Activated CD8-positive, alpha-beta T cell treated with anti-CD3 and anti-CD28 coated beads for 36 hours (primary cell): ENCODE data around the gene MICAL2. TPM values are rescaled to one million over a fixed set of nuclear protein-coding genes. Genes with fewer than 3 reads are reported as not detected.

ENCODE experiments used
- ATAC-seq: fragments of 200-7000 bp; cut with Tn5 transposase; one replicate; pipeline ENCODE4 v1.10.0; 2021; ENCODE audit warnings: mild to moderate bottlenecking, moderate library complexity
- CTCF ChIA-PET: fragments of 350-600 bp; sonication (Branson Sonifier 250); formaldehyde crosslinking; loops from one replicate; lab custom pipeline; 2021; ENCODE audit warnings: antibody characterized with exemption; lab: Charles Lee
- POLR2A ChIA-PET: fragments of 350-600 bp; sonication (Branson Sonifier 250); formaldehyde crosslinking; loops from one replicate; lab custom pipeline; 2021; ENCODE audit warnings: antibody characterized with exemption; lab: Charles Lee
- DNase-seq: peaks from one replicate; pipeline ENCODE4 v3.0.0-alpha.2; 2020
- H3K27ac Mint-ChIP-seq: one replicate; pipeline ENCODE4 v1.8.0; 2021; ENCODE audit warnings: mild to moderate bottlenecking, mixed read lengths
- H3K27me3 Mint-ChIP-seq: one replicate; pipeline ENCODE4 v1.8.0; 2021; ENCODE audit warnings: mixed read lengths
- H3K36me3 Mint-ChIP-seq: one replicate; pipeline ENCODE4 v1.8.0; 2021; ENCODE audit warnings: low read depth, mixed read lengths
- H3K4me1 Mint-ChIP-seq: one replicate; pipeline ENCODE4 v1.8.0; 2021; ENCODE audit warnings: low read depth, mixed read lengths
- H3K4me3 Mint-ChIP-seq: one replicate; pipeline ENCODE4 v1.8.0; 2021; ENCODE audit warnings: mild to moderate bottlenecking, moderate library complexity, mixed read lengths
- H3K9me3 Mint-ChIP-seq: one replicate; pipeline ENCODE4 v1.8.0; 2021; ENCODE audit warnings: mixed read lengths
- intact Hi-C: fragments of 100-400 bp; cut with micrococcal nuclease; formaldehyde crosslinking; loops from one replicate; pipeline ENCODE4 v1.10.0; 2022
- total RNA-seq, 2 experiments: library from RNA; stranded (reverse); gene quantifications; one replicate each; pipeline ENCODE4 v1.2.3, GENCODE V29; 2021
- TF ChIP-seq, protein P1 (sequence below): fragments of 200-600 bp; IDR thresholded peaks from one replicate; pipeline ENCODE4 v1.8.0; 2022; ENCODE audit warnings: antibody characterized with exemption, mild to moderate bottlenecking

MICAL2 gene
- total RNA-seq, 2 experiments from 2014 or later: 99.8 to 105 TPM

DNA sequence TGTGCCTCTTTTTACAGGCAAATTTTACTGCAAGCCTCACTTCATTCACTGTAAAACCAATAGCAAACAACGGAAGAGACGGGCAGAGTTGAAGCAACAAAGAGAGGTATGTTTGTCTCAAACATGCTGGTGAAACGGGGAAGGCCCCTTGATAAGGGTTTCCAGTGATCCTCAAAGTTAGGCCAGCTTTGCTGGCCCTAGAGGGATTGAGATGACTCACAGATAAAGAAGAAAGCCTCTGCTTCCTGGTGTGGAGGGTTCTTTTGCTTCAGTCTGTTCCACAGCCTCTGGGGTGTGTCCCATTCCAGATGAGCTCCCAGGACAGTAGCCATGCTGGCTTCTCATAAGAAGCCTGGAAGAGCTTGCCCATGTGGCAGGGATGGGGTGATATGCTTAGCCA is 148.1 kb downstream of the MICAL2 start:
- Mint-ChIP-seq H3K36me3 (peaks cover 16% of the 10 kb centered on the region), H3K9me3 (no peaks in the 10 kb centered on the region), H3K27me3 (no peaks in the 10 kb centered on the region), H3K27ac (no peak overlapping the region), H3K4me1 (no peaks in the 10 kb centered on the region), H3K4me3 (no peak overlapping the region)
- ATAC-seq: no peak
- ChIA-PET CTCF (interaction anchor here (1.1 to 1.6 kb wide), 2 partner anchors 23 to 30 kb away, joined by 3 to 5 read pairs; no protein-coding TSS in a partner anchor), POLR2A (interaction anchor here (1.5 kb wide), 1 partner anchor 10 kb away, joined by 5 read pairs; no protein-coding TSS in a partner anchor)
- DNase-seq: no peak
- TF ChIP-seq, protein P1, sequence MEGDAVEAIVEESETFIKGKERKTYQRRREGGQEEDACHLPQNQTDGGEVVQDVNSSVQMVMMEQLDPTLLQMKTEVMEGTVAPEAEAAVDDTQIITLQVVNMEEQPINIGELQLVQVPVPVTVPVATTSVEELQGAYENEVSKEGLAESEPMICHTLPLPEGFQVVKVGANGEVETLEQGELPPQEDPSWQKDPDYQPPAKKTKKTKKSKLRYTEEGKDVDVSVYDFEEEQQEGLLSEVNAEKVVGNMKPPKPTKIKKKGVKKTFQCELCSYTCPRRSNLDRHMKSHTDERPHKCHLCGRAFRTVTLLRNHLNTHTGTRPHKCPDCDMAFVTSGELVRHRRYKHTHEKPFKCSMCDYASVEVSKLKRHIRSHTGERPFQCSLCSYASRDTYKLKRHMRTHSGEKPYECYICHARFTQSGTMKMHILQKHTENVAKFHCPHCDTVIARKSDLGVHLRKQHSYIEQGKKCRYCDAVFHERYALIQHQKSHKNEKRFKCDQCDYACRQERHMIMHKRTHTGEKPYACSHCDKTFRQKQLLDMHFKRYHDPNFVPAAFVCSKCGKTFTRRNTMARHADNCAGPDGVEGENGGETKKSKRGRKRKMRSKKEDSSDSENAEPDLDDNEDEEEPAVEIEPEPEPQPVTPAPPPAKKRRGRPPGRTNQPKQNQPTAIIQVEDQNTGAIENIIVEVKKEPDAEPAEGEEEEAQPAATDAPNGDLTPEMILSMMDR: no peak
- intact Hi-C loops: no loop called here

DNA sequence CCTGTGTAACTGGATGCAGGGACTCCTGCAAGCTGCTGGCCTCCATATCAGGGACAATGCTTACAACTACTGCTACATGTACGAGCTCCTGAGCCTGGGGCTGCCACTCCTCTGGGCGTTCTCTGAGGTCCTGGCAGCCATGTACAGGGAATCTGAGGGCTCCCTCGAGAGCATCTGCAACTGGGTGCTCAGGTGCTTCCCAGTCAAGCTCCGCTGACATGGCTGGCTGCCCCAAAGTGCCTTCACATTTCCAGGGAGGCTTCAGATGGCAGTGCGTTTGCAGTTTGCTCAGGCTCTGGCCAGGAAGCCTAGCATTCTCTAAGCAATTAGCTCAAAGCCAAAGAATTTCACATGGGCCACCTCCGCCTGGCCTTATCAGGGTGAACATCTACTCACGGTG is 149.6 kb downstream of the MICAL2 start:
- intact Hi-C loops: no loop called here
- TF ChIP-seq, protein P1: no peak
- ATAC-seq (no peak), DNase-seq (no peak)
- Mint-ChIP-seq H3K4me3 (no peak overlapping the region), H3K27ac (no peak overlapping the region), H3K9me3 (no peaks in the 10 kb centered on the region), H3K27me3 (no peaks in the 10 kb centered on the region), H3K36me3 (peaks cover 16% of the 10 kb centered on the region), H3K4me1 (no peaks in the 10 kb centered on the region)
- POLR2A ChIA-PET: interaction anchor here (1.0 kb wide), 1 partner anchor 22 kb away, joined by 3 read pairs; no protein-coding TSS in a partner anchor
- CTCF ChIA-PET: interaction anchor here (0.7 to 1.1 kb wide), 2 partner anchors 22 to 212 kb away, joined by 3 to 5 read pairs; no protein-coding TSS in a partner anchor

DNA sequence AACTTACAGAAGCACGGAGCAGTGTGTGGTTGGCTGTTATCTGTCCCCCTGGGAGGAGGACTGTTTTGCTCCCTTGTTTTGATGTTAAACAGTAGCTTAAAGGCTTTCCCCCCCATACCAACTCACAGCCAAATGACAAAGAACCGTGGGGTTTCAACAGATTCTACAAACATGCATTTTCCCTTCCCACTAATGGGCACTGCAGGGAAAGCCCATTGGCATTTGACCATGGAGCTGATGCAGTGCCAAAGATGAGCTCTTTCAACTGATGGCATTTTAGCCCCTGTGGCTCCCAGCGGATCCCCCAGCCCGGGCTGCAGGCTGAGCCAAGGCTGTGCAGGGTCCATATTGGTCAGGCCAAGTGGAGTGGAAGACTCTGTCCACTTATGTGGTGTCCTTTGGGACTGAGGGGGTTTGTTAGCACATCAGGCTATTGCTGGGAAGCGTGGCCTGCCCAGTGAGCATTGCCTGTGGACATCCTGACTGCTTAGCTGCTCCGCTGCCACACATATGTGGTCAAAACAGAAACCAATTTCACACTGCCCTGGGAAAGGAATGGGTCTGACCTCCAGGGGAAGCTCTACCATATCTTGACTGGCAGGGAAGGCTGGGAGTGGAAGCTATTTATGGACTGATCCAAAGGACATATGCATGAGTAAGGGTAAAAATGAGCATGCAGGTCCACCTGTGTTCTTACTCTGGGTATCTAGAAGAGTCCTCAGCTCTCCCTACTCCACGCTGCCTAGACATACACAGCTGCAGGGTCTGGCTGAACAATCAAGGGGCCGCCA is 150.5 kb downstream of the MICAL2 start:
- ChIA-PET CTCF (interaction anchor here (1.0 to 1.5 kb wide), 3 partner anchors 36 to 213 kb away, joined by 3 read pairs; no protein-coding TSS in a partner anchor), POLR2A (interaction anchor here (1.0 kb wide), 1 partner anchor 21 kb away, joined by 3 read pairs; no protein-coding TSS in a partner anchor)
- DNase-seq (no peak), ATAC-seq (no peak)
- Mint-ChIP-seq H3K9me3 (no peaks in the 10 kb centered on the region), H3K36me3 (peaks cover 14% of the 10 kb centered on the region), H3K4me1 (no peaks in the 10 kb centered on the region), H3K27me3 (no peaks in the 10 kb centered on the region), H3K27ac (no peak overlapping the region), H3K4me3 (no peak overlapping the region)
- intact Hi-C loops: no loop called here
- TF ChIP-seq, protein P1: no peak

DNA sequence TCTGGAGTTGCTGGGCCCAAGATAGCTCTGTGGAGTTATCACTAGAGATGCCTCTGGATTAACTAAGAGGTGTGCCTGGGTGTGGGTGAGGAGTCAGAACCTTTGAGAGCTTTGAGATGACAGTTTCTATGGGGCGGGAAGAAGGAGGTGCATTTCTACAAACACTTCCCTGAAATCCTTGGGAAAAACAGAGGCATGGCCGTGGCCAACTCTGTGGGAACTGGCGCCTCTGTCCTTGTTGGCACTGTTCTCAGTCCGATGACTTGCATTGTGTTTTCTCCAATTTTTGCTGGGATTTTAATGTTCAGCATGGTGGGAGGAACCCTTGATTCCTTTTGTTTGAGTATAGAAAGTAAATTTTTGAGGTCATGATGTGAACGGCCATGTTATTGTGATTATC is 151.2 kb downstream of the MICAL2 start:
- Mint-ChIP-seq H3K36me3 (peaks cover 14% of the 10 kb centered on the region), H3K4me3 (no peak overlapping the region), H3K4me1 (no peaks in the 10 kb centered on the region), H3K9me3 (no peaks in the 10 kb centered on the region), H3K27me3 (no peaks in the 10 kb centered on the region), H3K27ac (no peak overlapping the region)
- intact Hi-C loops: no loop called here
- ATAC-seq (no peak), DNase-seq (no peak)
- POLR2A ChIA-PET: no interaction called here
- CTCF ChIA-PET: interaction anchor here (1.0 to 2.8 kb wide), 5 partner anchors 20 to 217 kb away, joined by 3 to 13 read pairs (median 3); no protein-coding TSS in a partner anchor
- TF ChIP-seq, protein P1: no peak
